Epithelial cell of proximal tubule (primary cell): ENCODE measurements around the gene PIGQ. TPM values are rescaled to one million over a fixed set of nuclear protein-coding genes. Genes with fewer than 3 reads are reported as not detected.

ENCODE experiments used
- DNase-seq: peaks from one replicate; pipeline ENCODE4 v3.0.0-alpha.2; 2011; ENCODE audit warnings: low read depth
- H3K4me3 ChIP-seq: 2 replicates; pipeline ENCODE4 v1.5.1; 2011; ENCODE audit warnings: low read depth, mild to moderate bottlenecking, low read length
- CTCF ChIP-seq: conservative IDR thresholded peaks from 2 replicates; pipeline ENCODE4 v1.5.1; 2012; ENCODE audit warnings: low read depth, mild to moderate bottlenecking, low read length
- total RNA-seq: library from RNA; depleted of rRNA; stranded (reverse); fragments of >200 nt; gene quantifications from 2 replicates; pipeline ENCODE4 v1.2.3, GENCODE V29; 2015

Gene PIGQ
- total RNA-seq, 1 donor from 2014 or later = 60.9 TPM

DNA sequence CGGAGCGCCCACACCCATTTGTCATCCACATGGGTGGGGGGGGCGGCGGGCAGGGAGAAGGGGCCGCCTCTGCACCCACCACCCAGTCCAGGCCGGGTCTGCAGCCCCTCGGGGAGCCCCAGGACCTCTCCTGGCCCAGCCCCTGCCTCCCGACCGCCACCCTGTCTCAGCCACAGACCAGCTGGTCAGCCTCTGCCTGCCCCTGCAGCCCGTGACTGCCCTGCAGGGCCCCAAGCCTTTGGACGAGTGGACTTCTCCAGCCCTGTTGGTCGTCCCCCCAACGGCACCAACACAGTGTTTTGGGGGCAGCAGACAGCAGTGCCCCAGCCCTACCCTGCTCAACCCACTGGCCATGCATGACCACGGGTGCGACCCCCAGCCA, 8.4 kb upstream of the PIGQ start:
- H3K4me3 ChIP-seq = no peak overlapping the region
- DNase-seq = no peak
- no peak for TF ChIP-seq CTCF

GRCh38 chr16:561957-562938, 7.5 kb upstream of the PIGQ start:
- DNase-seq = no peak
- H3K4me3 ChIP-seq = no peak overlapping the region
- TF ChIP-seq CTCF = no peak

DNA sequence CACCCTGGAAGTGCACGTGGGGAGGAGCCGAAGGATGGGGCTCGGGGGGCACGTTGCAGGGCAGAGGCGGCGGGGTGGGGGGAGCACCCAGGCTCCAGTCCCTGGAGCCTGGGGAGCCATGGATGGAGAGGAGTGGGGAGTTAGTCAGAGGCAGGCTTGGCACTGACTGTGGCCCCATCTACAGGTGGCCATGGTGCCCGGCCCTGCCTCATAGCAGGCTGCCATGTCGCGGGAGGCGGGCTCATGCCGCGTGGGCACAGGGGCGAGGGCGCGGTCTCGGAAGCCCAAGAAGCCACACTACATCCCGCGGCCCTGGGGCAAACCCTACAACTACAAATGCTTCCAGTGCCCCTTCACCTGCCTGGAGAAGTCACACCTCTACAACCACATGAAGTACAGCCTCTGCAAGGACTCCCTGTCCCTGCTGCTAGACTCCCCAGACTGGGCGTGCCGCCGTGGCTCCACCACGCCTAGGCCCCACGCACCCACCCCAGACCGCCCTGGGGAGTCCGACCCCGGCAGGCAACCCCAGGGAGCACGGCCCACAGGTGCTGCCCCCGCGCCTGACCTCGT, 6.6 kb upstream of the PIGQ start:
- TF ChIP-seq CTCF = no peak
- H3K4me3 ChIP-seq = no peak overlapping the region
- no peak for DNase-seq

GRCh38 chr16:564690-565418, 4.9 kb upstream of the PIGQ start:
- TF ChIP-seq CTCF = no peak
- no peak overlapping the region for H3K4me3 ChIP-seq

GRCh38 chr16:565419-566330, 4.1 kb upstream of the PIGQ start:
- no peak for DNase-seq
- H3K4me3 ChIP-seq = no peak overlapping the region
- TF ChIP-seq CTCF = no peak

More at GRCh38 chr16:564690-565418, 4.9 kb upstream of the PIGQ start:
- no peak for DNase-seq
